ENCODE results near the gene RPGRIP1.

GRCh38 chr14:21320913-21321312 is 41.0 kb downstream of the RPGRIP1 start:
- TF ChIP-seq HNRNPH1 (optimal IDR thresholded peaks at IDR 0.05; ENCODE audit: low read depth, low read length), result no peak
- TF ChIP-seq CTCF (IDR thresholded peaks at IDR 0.05 in 2 of 3, conservative IDR thresholded peaks at IDR 0.05 in 1 of 3; ENCODE audit: insufficient read depth in 2 of 3, low read depth in 1 of 3, low read length in 3 of 3), result no peak
- no peak for TF ChIP-seq TEAD2 (tag; IDR thresholded peaks at IDR 0.05)
- no peak for TF ChIP-seq ZNF184 (CRISPR knock-in tag; IDR thresholded peaks at IDR 0.05)
- TF ChIP-seq YY1 (IDR thresholded peaks at IDR 0.05; ENCODE audit: borderline replicate concordance in 1 of 3, control insufficient read depth in 1 of 3, extremely low read depth in 1 of 3, insufficient read depth in 3 of 3, insufficient read length in 1 of 3, insufficient replicate concordance in 2 of 3, low read depth in 1 of 3, low read length in 2 of 3), result no peak
